Measurements from ENCODE around the gene TRIL. TPM values are rescaled to one million over a fixed set of nuclear protein-coding genes. Genes with fewer than 3 reads are reported as not detected.

Gene TRIL
- polyA plus RNA-seq, 2 of the 4 experiments (the other 2 are of a cell fraction), result not detected

DNA sequence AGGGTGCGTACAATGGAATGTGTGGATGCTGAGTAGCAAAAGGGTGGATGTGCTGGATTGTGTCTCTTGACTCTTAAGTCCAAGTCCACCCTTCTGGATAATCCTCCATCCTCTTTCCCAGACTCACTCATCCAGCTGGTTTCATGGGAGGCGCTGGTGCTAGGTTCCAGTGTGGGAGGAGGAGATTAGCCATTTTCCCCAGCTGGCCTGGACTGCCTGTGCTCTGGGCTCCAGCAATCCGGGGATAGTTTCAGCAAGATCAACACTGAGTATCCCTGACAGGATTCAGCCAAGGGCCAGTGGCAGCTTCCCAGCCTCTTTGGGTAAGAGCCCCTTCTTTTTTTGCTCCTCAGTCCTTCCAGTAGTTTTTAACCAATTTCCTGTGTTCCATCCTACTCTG, 21.6 kb upstream of the TRIL start:
- H3K9me3 ChIP-seq, result 0 out of 3 replicates have a peak, but pooled peaks cover 8% of the 10 kb centered on the region
- H3K4me3 ChIP-seq, result no peak overlapping the region
- no peak for DNase-seq (ENCODE audit: low read depth in 1 of 2, low spot score in 1 of 2)
- FAIRE-seq, result no peak
- H3K4me1 ChIP-seq, result no peaks in the 10 kb centered on the region
- H3K4me2 ChIP-seq, result no peak overlapping the region
- WGBS (ENCODE audit: missing lambda C conversion rate), result 23% methylated on average over 3 of the region's 3 CpGs
- no peak overlapping the region for H3K27ac ChIP-seq
- ChIA-PET POLR2A (interaction anchor here (0.6 kb wide), 1 partner anchor 23 kb away, joined by 6 read pairs; no protein-coding TSS in a partner anchor), CTCF (interaction anchor here (3.1 kb wide), 1 partner anchor 53 kb away, joined by 8 read pairs; no protein-coding TSS in a partner anchor)
- no peak for ATAC-seq
- TF ChIP-seq ESRRA (IDR thresholded peaks at IDR 0.05; ENCODE audit: borderline replicate concordance, low read length), result no peak
- no peak for TF ChIP-seq ZC3H11A (IDR thresholded peaks at IDR 0.05)

DNA sequence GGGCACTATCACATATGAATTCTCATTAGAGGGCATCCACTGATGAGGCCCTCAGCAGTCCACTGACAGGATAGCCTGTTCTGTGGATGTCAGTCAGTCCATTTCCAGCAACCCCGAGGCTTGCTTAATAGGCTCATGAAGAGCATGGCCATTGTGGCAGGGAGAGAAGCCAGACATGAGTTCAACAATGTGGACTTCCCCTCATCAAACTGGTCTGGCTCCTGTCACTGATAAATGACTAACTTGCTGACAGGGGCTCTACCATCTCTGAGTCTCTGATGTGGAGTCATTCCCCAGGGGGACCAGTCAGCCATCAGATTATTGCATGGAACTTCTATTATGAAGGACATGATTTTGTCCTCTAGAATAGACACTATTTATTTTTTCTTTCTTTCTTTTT, 19.8 kb upstream of the TRIL start:
- FAIRE-seq, result no peak
- ATAC-seq, result no peak
- no peak for DNase-seq (ENCODE audit: low read depth in 1 of 2, low spot score in 1 of 2)
- ChIA-PET CTCF (no interaction called here), POLR2A (no interaction called here)
- H3K9me3 ChIP-seq, result peaks cover 21% of the 10 kb centered on the region; the same call in 1 of the 3 replicates
- H3K4me2 ChIP-seq, result no peak overlapping the region
- TF ChIP-seq POLR2A (IDR thresholded peaks at IDR 0.05; ENCODE audit: low read length) (no peak), EP300 (IDR thresholded peaks at IDR 0.05) (no peak)
- H3K4me3 ChIP-seq, result no peak overlapping the region
- H3K4me1 ChIP-seq, result no peaks in the 10 kb centered on the region
- 0% methylated on average over 1 of the region's 1 CpG for WGBS (ENCODE audit: missing lambda C conversion rate)
- no peak overlapping the region for H3K27ac ChIP-seq

- TF ChIP-seq REST (IDR thresholded peaks at IDR 0.05) (no peak), HEYL (CRISPR knock-in tag; IDR thresholded peaks at IDR 0.05) (no peak), MYC (IDR thresholded peaks at IDR 0.05; ENCODE audit: borderline replicate concordance, low read length) (no peak), ZC3H11A (IDR thresholded peaks at IDR 0.05) (no peak), HOXB13 (CRISPR knock-in tag; IDR thresholded peaks at IDR 0.05; ENCODE audit: low read depth) (no peak), POLR2A (IDR thresholded peaks at IDR 0.05; ENCODE audit: low read length) (no peak), EHF (CRISPR knock-in tag; IDR thresholded peaks at IDR 0.05) (no peak), NFE2L2 (conservative IDR thresholded peaks at IDR 0.05; ENCODE audit: low read length) (no peak), EHMT2 (IDR thresholded peaks at IDR 0.05; ENCODE audit: low read depth) (no peak), CEBPB (IDR thresholded peaks at IDR 0.05) (no peak), FOXS1 (CRISPR knock-in tag; IDR thresholded peaks at IDR 0.05) (no peak), ZNF302 (CRISPR knock-in tag; IDR thresholded peaks at IDR 0.05) (no peak), RNF2 (IDR thresholded peaks at IDR 0.05; ENCODE audit: borderline replicate concordance, low read depth) (no peak), CHD2 (IDR thresholded peaks at IDR 0.05; ENCODE audit: low read length, partially characterized antibody) (no peak)
- TF ChIP-seq, protein P1, sequence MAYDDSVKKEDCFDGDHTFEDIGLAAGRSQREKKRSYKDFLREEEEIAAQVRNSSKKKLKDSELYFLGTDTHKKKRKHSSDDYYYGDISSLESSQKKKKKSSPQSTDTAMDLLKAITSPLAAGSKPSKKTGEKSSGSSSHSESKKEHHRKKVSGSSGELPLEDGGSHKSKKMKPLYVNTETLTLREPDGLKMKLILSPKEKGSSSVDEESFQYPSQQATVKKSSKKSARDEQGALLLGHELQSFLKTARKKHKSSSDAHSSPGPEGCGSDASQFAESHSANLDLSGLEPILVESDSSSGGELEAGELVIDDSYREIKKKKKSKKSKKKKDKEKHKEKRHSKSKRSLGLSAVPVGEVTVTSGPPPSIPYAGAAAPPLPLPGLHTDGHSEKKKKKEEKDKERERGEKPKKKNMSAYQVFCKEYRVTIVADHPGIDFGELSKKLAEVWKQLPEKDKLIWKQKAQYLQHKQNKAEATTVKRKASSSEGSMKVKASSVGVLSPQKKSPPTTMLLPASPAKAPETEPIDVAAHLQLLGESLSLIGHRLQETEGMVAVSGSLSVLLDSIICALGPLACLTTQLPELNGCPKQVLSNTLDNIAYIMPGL (CRISPR knock-in tag; IDR thresholded peaks at IDR 0.05; ENCODE audit: borderline replicate concordance), result no peak
- TF ChIP-seq, protein P2, sequence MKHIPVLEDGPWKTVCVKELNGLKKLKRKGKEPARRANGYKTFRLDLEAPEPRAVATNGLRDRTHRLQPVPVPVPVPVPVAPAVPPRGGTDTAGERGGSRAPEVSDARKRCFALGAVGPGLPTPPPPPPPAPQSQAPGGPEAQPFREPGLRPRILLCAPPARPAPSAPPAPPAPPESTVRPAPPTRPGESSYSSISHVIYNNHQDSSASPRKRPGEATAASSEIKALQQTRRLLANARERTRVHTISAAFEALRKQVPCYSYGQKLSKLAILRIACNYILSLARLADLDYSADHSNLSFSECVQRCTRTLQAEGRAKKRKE (CRISPR knock-in tag; IDR thresholded peaks at IDR 0.05; ENCODE audit: low read depth), result no peak
- H3K27ac ChIP-seq, result no peak overlapping the region
- H3K9me3 ChIP-seq, result peaks cover 28% of the 10 kb centered on the region; the same call in 1 of the 3 replicates
- FAIRE-seq (no peak), ATAC-seq (no peak), DNase-seq (ENCODE audit: low read depth in 1 of 2, low spot score in 1 of 2) (no peak)
- H3K4me1 ChIP-seq, result no peaks in the 10 kb centered on the region
- no peak overlapping the region for H3K4me3 ChIP-seq
- CTCF ChIA-PET, result interaction anchor here (0.8 to 1.8 kb wide), 3 partner anchors 49 to 131 kb away, joined by 3 to 5 read pairs (median 3); no protein-coding TSS in a partner anchor
- 2% methylated on average over 3 of the region's 3 CpGs for WGBS (ENCODE audit: missing lambda C conversion rate)
- H3K4me2 ChIP-seq, result no peak overlapping the region
- POLR2A ChIA-PET, result no interaction called here
Measured at GRCh38 chr7:28976022-28976421, 17.9 kb upstream of the TRIL start.
